T47D (cell line): Measurements from ENCODE around the gene CDK14.

Experiments
- DNase-seq, 2 experiments: peaks; one replicate each; pipeline versions ENCODE4 v3.0.0 to v3.0.0-alpha.2; 2011 to 2012; ENCODE audit warnings: low read depth in 1 of 2, low spot score in 1 of 2
- JUND ChIP-seq: IDR thresholded peaks from 2 replicates; pipeline ENCODE4 v1.6.1; 2012; ENCODE audit warnings: low read depth
- in situ Hi-C: cut with HindIII; loops from 2 replicates; pipeline ENCODE4 v1.10.0; 2016; ENCODE audit warnings: low sequenced_read_pairs, low pct_unique_long_range_greater_than_20kb

Gene CDK14

DNA sequence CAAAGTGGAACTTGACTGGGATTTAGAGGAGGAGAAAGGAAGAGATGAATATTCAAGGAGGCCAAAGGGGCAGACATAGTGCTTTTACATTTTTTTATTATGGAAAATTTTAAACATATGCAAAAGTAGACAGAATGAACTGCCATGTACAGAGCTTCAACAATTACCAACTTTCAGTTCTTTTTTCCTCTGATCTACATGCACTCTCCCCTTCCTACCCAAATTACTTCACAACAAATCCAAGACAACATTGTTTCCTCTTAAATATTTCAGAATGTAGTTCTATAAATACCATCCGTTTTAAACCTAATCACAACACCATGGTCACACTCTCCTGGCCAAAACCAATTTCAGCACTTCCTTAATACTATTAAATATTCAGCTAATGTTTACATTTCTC is 584.6 kb downstream of the CDK14 start:
- DNase-seq, result no peak
- in situ Hi-C loops, result no loop called here
- TF ChIP-seq JUND, result no peak

DNA sequence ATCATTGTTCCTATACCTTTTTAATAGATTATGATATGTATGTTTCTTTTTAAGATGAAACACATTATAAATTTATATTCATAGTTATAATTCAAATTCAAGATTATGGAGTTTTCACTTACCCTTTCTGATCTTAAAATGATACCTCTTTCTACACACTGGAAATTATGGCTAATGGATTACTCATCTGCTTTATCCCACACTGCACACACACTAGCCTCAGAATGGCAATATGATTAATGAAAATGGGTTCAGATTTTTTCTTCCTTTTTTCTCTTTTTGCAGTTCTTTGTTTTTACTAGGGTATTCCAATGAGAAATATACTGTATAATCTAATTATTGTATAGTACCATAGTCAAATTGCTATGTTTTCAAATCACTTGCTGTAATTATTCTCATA is 585.8 kb downstream of the CDK14 start:
- in situ Hi-C loops, result no loop called here
- DNase-seq, result no peak
- TF ChIP-seq JUND, result no peak

DNA sequence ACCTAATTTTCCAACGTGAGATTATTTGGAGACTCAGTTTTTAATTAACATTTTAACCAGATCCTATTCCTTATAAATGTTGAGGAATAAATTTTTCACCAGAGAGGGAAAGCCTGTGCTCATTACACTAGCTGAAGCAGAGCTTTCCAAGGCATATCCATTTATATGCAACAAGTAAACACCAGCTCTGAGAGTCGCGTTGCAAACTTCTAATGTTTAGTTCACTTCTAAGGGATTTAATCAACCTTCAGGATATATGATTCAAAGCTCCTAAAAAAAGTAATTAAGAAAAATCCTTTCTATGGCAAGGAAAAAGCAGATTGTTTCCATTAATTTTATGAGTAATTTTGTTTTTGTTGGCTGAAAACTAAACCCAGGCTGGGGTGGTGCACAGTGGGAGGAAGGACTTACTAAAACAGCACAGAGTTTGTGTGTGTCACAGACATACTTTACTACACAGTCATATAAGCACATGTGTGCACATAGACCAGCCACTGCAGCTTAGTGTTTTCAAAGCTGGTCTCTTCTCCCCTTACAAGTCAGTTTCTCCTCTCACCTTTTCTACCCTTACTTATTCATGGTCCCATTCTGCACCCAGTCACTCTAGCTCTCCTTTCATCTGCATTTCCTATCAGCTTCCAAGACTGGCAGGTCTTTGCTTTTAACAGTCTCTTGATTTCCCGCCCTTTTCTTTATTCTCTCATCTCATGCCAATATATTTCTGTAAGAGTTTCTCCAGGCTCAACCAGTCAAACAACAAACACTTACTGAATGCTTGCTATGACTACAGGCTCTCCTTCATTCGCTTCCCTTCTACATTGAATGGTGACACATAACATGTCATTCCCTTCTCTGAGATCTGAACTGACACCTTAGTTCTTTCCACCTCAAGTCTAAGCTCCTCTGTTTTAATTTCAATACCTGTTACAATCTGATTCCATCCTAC is 587.0 kb downstream of the CDK14 start:
- no peak for DNase-seq
- in situ Hi-C loops, result no loop called here

DNA sequence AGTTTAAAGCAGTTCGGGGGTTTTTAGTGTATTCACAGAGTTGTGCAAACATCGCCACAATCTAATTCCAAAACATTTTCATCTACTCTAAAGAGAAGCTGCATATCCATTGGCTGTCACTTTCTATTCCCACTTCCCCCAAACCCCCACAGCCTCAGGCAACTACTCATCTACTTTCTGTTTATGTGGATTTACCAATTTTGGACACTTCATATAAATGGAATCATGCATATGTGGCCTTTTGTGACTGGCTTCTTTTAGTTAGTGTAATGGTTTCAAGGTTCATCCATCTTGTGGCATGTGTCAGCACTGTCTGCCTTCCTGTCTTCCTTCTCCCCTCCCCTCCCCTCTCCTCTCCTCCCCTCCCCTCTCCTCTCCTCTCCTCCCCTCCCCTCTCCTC is 589.6 kb downstream of the CDK14 start:
- TF ChIP-seq JUND, result no peak
- DNase-seq, result no peak
- in situ Hi-C loops, result no loop called here

More for the DNA sequence above, 587.0 kb downstream of the CDK14 start:
- TF ChIP-seq JUND, result no peak

DNA sequence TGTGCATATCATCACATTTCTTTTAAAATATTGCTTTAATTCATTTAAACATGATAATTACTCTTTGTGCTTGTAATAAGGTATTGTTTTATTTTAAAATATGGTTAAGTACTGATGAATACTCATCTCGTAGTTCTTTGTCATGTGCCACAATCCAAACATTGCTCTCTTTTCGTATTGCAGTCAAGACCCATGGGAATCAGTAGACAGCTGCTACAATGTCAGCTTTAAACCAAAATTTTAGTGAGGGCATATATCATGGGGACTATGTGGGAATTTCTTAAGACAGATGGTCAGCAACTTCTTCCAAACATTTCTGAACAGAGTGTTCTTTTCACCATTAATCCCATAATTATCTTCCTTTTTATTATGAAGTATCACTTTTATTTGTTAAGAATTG is 590.9 kb downstream of the CDK14 start:
- TF ChIP-seq JUND, result no peak
- no peak for DNase-seq
- in situ Hi-C loops, result no loop called here

DNA sequence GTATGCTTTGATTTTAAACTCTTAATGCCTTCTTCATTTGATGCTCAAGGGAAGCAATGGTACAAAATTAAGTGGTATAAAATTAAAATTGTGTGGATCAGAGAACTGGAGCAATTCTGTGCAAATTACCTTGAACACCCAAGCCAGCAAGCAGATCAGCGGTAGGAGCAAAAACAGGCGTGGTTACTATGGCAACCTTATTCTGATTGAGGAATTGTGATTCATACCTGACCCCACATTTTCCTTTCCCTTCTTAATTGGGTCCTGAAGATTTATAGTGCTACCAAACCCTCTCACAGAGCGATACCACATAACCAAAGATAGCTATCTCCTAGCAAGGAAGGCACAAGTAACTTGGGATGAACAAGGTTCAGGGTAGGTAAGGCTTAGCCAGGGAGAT is 595.6 kb downstream of the CDK14 start:
- no peak for TF ChIP-seq JUND
- in situ Hi-C loops, result no loop called here

DNA sequence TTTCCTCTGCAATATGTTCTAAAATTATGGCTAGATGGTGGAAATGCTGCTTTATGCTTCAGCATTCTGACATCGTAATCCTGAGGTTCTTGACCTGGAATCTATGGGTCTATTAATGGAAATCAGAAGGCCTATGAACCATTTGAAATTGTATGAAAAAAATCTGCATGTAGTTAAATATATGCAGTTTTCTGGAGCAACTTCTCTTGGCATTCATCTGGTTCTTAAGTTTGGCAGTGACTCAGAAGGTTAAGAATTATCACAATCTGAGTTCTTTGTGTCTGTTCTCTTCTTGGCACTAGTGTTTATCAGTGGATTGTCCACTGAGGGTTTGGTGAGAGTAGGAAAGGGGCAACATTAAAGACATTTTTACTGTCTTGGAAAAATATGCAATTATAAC is 597.0 kb downstream of the CDK14 start:
- DNase-seq, result no peak
- no peak for TF ChIP-seq JUND
- in situ Hi-C loops, result no loop called here

More for the DNA sequence above, 595.6 kb downstream of the CDK14 start:
- no peak for DNase-seq

DNA sequence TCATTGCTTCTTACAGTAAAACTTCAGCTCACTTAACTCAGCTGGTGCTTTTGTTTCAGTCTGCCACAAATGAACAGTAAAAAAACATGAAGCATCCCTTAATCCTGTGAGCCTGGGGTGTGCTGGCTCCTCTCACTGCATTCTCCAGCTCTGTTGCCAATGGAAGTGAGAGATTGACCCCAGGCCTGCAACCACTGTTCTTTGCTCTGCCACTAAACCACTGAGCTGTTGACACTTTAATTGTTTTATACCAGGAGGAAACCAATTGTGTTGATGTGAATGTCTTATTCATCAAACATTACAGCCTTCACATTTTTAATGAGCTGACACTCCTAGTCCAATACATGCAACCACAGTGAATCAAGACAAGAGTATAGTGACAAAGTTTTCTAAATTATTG is 598.7 kb downstream of the CDK14 start:
- no peak for DNase-seq
- no peak for TF ChIP-seq JUND
- in situ Hi-C loops, result no loop called here

DNA sequence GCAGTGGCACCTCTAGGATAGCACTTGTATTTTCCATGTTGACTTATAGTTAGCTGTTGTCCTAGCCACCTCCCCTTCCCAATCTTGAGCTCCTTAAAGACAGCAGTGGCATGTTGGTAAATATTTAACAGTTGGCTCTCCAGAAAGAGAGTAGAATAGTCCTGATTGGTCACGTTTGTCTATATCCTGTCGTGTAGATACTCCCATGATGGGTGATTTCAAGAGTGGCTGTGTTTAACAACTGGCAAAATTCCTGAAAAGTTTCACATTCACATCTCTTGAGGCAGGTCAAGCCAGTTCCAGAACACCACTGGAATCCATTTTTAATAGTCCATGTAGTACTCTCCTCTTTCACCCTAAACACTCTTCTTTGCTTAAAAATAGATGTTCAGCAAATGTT is 599.9 kb downstream of the CDK14 start:
- in situ Hi-C loops, result no loop called here
- DNase-seq, result no peak
- TF ChIP-seq JUND, result no peak

DNA sequence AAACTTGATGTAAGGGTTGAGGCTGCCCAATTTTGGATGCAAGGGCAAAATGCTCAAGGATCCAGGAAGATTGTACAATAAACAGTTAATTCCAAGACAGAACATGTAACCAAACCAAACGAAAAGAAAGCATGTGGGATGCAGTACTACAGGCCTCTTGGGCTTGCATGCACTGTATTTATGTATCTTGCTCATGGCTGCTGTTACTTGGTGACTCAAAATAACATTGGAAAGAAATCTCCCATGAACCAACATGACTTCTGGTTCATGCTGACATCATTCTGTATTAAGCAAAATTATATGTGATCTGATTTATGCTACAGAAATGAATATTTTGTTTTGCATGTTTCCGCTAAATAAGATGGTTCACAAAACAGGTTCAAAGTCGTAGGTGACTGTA is 602.2 kb downstream of the CDK14 start:
- TF ChIP-seq JUND, result no peak
- in situ Hi-C loops, result no loop called here
- no peak for DNase-seq

DNA sequence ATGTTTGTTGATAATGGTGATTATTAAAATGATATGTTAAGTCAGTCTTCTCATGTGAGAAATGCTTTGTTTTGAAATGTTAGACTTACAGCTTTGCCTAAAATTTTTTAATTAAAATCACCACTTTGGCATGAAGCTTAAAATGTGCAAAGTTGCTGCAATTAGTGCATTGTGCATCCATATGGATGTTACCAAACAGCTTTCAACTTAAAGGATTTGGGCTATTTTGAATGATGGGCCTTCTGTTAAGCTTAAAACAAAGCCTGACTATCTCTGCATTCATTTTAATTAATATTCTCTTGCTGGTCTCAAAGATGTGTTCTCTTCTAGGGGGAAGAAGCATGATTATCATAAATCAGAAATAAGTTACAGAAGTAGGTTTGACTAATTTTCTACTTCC is 603.5 kb downstream of the CDK14 start:
- in situ Hi-C loops, result no loop called here
- TF ChIP-seq JUND, result no peak
- no peak for DNase-seq

DNA sequence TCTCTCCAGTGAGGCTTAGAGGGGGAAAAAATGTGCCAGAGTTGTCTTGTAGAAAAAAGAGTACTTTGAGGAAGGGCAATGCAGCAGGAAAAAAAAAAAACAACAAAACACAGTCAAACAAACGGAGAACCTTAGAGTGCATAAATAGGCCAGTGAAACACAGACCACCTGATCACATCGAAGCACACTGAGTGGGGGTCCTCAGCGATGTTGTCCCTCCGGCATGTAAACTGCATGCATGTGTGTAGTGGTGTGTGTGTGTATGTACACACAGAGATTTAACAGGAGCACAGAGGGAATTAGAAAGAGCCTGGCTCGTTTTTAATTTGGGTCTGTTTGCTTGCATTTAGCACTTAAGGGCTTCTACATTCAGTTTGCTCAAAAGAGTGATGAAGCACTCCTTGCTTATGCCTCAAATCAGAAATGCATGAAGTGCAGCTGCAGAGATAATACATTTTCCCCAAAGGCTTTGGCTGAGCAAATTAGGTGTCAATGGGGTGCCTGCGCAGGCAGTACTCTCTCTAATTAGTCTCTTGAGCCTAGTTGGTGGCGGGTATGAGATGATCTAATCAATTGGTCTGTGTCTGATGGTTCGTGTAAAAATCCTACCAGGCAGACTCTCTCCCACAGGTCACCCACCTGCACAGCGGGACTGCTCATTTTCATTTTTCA is 605.5 kb downstream of the CDK14 start:
- in situ Hi-C loops, result no loop called here
- no peak for DNase-seq

DNA sequence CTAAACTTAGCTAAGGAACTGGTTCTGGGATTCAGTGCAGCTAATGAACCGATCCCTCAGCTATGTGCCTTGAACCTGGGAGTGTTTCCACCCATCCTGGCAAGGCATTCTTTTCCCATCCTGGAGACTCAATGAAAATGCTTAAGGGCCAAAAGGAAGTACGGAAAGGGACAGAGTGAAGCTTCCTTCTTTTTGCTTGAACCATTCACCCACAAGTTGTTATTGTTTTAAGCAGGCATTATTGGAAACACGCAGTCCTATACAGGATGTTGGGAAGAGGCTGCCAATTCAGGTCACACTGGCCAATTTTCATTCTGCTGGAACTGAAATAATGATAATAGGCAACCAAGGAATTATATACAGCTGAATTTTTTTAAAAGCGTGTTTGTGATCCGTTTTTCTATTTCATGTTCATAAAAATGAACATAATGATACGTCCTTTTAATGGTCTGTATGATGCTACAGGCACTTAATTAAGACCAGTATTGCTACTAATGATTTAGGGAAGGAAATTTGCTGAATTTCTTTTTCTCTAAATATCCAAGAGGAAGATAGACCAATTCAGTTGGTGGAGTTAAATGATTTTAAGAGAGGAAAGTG is 610.3 kb downstream of the CDK14 start:
- no peak for DNase-seq
- in situ Hi-C loops, result no loop called here
- TF ChIP-seq JUND, result no peak

More for the DNA sequence above, 605.5 kb downstream of the CDK14 start:
- TF ChIP-seq JUND, result no peak

DNA sequence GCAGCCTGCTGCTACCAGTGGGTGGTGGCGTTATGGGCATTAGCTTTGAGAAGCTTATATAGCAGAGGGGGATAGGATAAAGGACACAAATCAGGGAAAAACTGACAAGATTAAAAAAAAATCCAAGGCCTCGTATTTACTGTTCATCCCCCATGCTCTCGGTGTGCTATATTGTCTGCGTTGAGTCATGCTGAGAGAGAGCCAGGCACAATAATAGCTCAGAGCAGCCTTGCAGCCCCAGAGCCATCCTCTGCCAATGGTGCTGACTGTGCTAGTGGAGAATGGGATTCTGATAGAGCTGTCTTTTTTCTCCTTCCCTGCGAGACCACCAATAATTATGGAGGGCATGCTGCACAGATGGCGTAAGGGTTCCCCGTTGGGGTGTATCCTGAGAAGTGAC is 616.5 kb downstream of the CDK14 start:
- DNase-seq, result no peak
- no peak for TF ChIP-seq JUND
- in situ Hi-C loops, result no loop called here
